ENCODE measurements around the gene EXOC6B.

The EXOC6B gene

GRCh38 chr2:72412214-72412613 lies 413.6 kb downstream of the EXOC6B start:
- FAIRE-seq (no peak), DNase-seq (ENCODE audit: insufficient read length, low spot score) (no peak)
- no peak for TF ChIP-seq POLR2A (IDR thresholded peaks at IDR 0.05; ENCODE audit: low read depth, low read length)
- no peak for TF ChIP-seq TAF1 (IDR thresholded peaks at IDR 0.05; ENCODE audit: low read depth, low read length)
- TF ChIP-seq PAX5 (IDR thresholded peaks at IDR 0.05; ENCODE audit: insufficient read depth, low read length, severe bottlenecking), result no peak
- TF ChIP-seq POU2F2 (IDR thresholded peaks at IDR 0.05; ENCODE audit: low read depth, low read length), result no peak
- TF ChIP-seq POLR2AphosphoS5 (IDR thresholded peaks at IDR 0.05; ENCODE audit: low read depth, low read length), result no peak

- FAIRE-seq (no peak), DNase-seq (ENCODE audit: insufficient read length, low spot score) (no peak)
- TF ChIP-seq POLR2A (IDR thresholded peaks at IDR 0.05; ENCODE audit: low read depth, low read length), result no peak
- TF ChIP-seq POU2F2 (IDR thresholded peaks at IDR 0.05; ENCODE audit: low read depth, low read length), result no peak
- TF ChIP-seq PAX5 (IDR thresholded peaks at IDR 0.05; ENCODE audit: insufficient read depth, low read length, severe bottlenecking), result no peak
- TF ChIP-seq TAF1 (IDR thresholded peaks at IDR 0.05; ENCODE audit: low read depth, low read length), result no peak
- TF ChIP-seq POLR2AphosphoS5 (IDR thresholded peaks at IDR 0.05; ENCODE audit: low read depth, low read length), result no peak
- TF ChIP-seq SPI1 (IDR thresholded peaks at IDR 0.05; ENCODE audit: low read depth, low read length), result no peak
Observed at GRCh38 chr2:72399879-72400278, 426.0 kb downstream of the EXOC6B start.

- FAIRE-seq (no peak), DNase-seq (ENCODE audit: insufficient read length, low spot score) (no peak)
- no peak for TF ChIP-seq POLR2A (IDR thresholded peaks at IDR 0.05; ENCODE audit: low read depth, low read length)
- no peak for TF ChIP-seq TAF1 (IDR thresholded peaks at IDR 0.05; ENCODE audit: low read depth, low read length)
- no peak for TF ChIP-seq SPI1 (IDR thresholded peaks at IDR 0.05; ENCODE audit: low read depth, low read length)
Observed at GRCh38 chr2:72395096-72395495, 430.7 kb downstream of the EXOC6B start.

GRCh38 chr2:72394541-72395070 lies 431.2 kb downstream of the EXOC6B start:
- DNase-seq (ENCODE audit: insufficient read length, low spot score), result no peak
- no peak for FAIRE-seq
- TF ChIP-seq SPI1 (IDR thresholded peaks at IDR 0.05; ENCODE audit: low read depth, low read length), result no peak
- no peak for TF ChIP-seq TAF1 (IDR thresholded peaks at IDR 0.05; ENCODE audit: low read depth, low read length)
- TF ChIP-seq POU2F2 (IDR thresholded peaks at IDR 0.05; ENCODE audit: low read depth, low read length), result no peak
- no peak for TF ChIP-seq POLR2AphosphoS5 (IDR thresholded peaks at IDR 0.05; ENCODE audit: low read depth, low read length)
- TF ChIP-seq PAX5 (IDR thresholded peaks at IDR 0.05; ENCODE audit: insufficient read depth, low read length, severe bottlenecking), result no peak
- TF ChIP-seq POLR2A (IDR thresholded peaks at IDR 0.05; ENCODE audit: low read depth, low read length), result no peak

GRCh38 chr2:72389447-72389846 lies 436.4 kb downstream of the EXOC6B start:
- TF ChIP-seq POLR2AphosphoS5 (IDR thresholded peaks at IDR 0.05; ENCODE audit: low read depth, low read length) (no peak), TAF1 (IDR thresholded peaks at IDR 0.05; ENCODE audit: low read depth, low read length) (no peak)
- no peak for FAIRE-seq
- no peak for DNase-seq (ENCODE audit: insufficient read length, low spot score)

- DNase-seq (ENCODE audit: insufficient read length, low spot score) (no peak), FAIRE-seq (no peak)
- TF ChIP-seq SPI1 (IDR thresholded peaks at IDR 0.05; ENCODE audit: low read depth, low read length) (no peak), POLR2AphosphoS5 (IDR thresholded peaks at IDR 0.05; ENCODE audit: low read depth, low read length) (no peak), POU2F2 (IDR thresholded peaks at IDR 0.05; ENCODE audit: low read depth, low read length) (no peak), POLR2A (IDR thresholded peaks at IDR 0.05; ENCODE audit: low read depth, low read length) (no peak)
Observed at GRCh38 chr2:72388263-72388662, 437.6 kb downstream of the EXOC6B start.

GRCh38 chr2:72386288-72386687 lies 439.5 kb downstream of the EXOC6B start:
- no peak for TF ChIP-seq POLR2A (IDR thresholded peaks at IDR 0.05; ENCODE audit: low read depth, low read length)
- no peak for TF ChIP-seq POLR2AphosphoS5 (IDR thresholded peaks at IDR 0.05; ENCODE audit: low read depth, low read length)
- TF ChIP-seq SPI1 (IDR thresholded peaks at IDR 0.05; ENCODE audit: low read depth, low read length), result no peak
- TF ChIP-seq POU2F2 (IDR thresholded peaks at IDR 0.05; ENCODE audit: low read depth, low read length), result no peak
- no peak for TF ChIP-seq PAX5 (IDR thresholded peaks at IDR 0.05; ENCODE audit: insufficient read depth, low read length, severe bottlenecking)
- TF ChIP-seq TAF1 (IDR thresholded peaks at IDR 0.05; ENCODE audit: low read depth, low read length), result no peak
- FAIRE-seq, result no peak
- DNase-seq (ENCODE audit: insufficient read length, low spot score), result no peak

GRCh38 chr2:72378753-72379348 lies 447.0 kb downstream of the EXOC6B start:
- DNase-seq (ENCODE audit: insufficient read length, low spot score) (no peak), FAIRE-seq (no peak)
- TF ChIP-seq POU2F2 (IDR thresholded peaks at IDR 0.05; ENCODE audit: low read depth, low read length) (no peak), TAF1 (IDR thresholded peaks at IDR 0.05; ENCODE audit: low read depth, low read length) (no peak), PAX5 (IDR thresholded peaks at IDR 0.05; ENCODE audit: insufficient read depth, low read length, severe bottlenecking) (no peak), SPI1 (IDR thresholded peaks at IDR 0.05; ENCODE audit: low read depth, low read length) (no peak), POLR2AphosphoS5 (IDR thresholded peaks at IDR 0.05; ENCODE audit: low read depth, low read length) (no peak), POLR2A (IDR thresholded peaks at IDR 0.05; ENCODE audit: low read depth, low read length) (no peak)

GRCh38 chr2:72367530-72368225 lies 458.2 kb downstream of the EXOC6B start:
- no peak for DNase-seq (ENCODE audit: insufficient read length, low spot score)
- no peak for FAIRE-seq
- TF ChIP-seq TAF1 (IDR thresholded peaks at IDR 0.05; ENCODE audit: low read depth, low read length) (no peak), POU2F2 (IDR thresholded peaks at IDR 0.05; ENCODE audit: low read depth, low read length) (no peak), PAX5 (IDR thresholded peaks at IDR 0.05; ENCODE audit: insufficient read depth, low read length, severe bottlenecking) (no peak), SPI1 (IDR thresholded peaks at IDR 0.05; ENCODE audit: low read depth, low read length) (no peak), POLR2A (IDR thresholded peaks at IDR 0.05; ENCODE audit: low read depth, low read length) (no peak), POLR2AphosphoS5 (IDR thresholded peaks at IDR 0.05; ENCODE audit: low read depth, low read length) (no peak)

GRCh38 chr2:72363406-72363805 lies 462.4 kb downstream of the EXOC6B start:
- no peak for DNase-seq (ENCODE audit: insufficient read length, low spot score)
- TF ChIP-seq POLR2AphosphoS5 (IDR thresholded peaks at IDR 0.05; ENCODE audit: low read depth, low read length), result no peak
- FAIRE-seq, result no peak

All from GM12891 (cell line).